H1 (cell line): Measurements from ENCODE around the gene ZFP64. TPM values are rescaled to one million over a fixed set of nuclear protein-coding genes. Genes with fewer than 3 reads are reported as not detected.

Experiments
- BACH1 ChIP-seq: IDR thresholded peaks from 2 replicates; pipeline ENCODE4 v1.6.1; 2012; ENCODE audit warnings: low read length, improper control_type of control experiment
- polyA plus RNA-seq, 7 experiments: library from polyadenylated mRNA; depleted of rRNA in 3 of 7; stranded (reverse) in 5 of 7; unstranded in 2 of 7; fragments of >200 nt in 5 of 7; fragments of 200-250 nt in 2 of 7; gene quantifications; 1 replicate in 5 of 7; 2 replicates in 1 of 7; 4 replicates in 1 of 7; pipeline versions ENCODE4 v1.2.1 to v1.2.3, GENCODE V29; 2011 to 2013; ENCODE audit warnings: missing spikeins in 2 of 7, mixed read lengths in 2 of 7
- total RNA-seq: library from RNA; stranded (reverse); fragmentation: NEBNext Ultra II Directional; extraction: Animal tissue kit (Norgen Biotek cat#: 25700); gene quantifications from 2 replicates; pipeline ENCODE4 v1.2.1, GENCODE V29; 2021

The ZFP64 gene
- total and polyA plus RNA-seq, 2 of the 8 experiments (the other 6 are each of a cell fraction or from before 2014, with no cell fraction given) = 25.3 to 43.7 TPM

- TF ChIP-seq BACH1 = peak; percentile 91
These were observed 88.2 kb downstream of the ZFP64 start (continued) for GRCh38 chr20:52103335-52103912.
